ENCODE results near the gene ELOB. TPM values are rescaled to one million over a fixed set of nuclear protein-coding genes. Genes with fewer than 3 reads are reported as not detected.

The ELOB gene
- total RNA-seq, 6 experiments from 2014 or later, result 329 to 403 (median 352) TPM

- Mint-ChIP-seq H3K4me3 (no peak overlapping the region), H3K27me3 (ENCODE audit: insufficient read depth) (peaks cover 41% of the 10 kb centered on the region), H3K4me1 (ENCODE audit: low read depth) (no peaks in the 10 kb centered on the region), H3K9me3 (peaks cover 33% of the 10 kb centered on the region), H3K36me3 (ENCODE audit: low read depth) (peaks cover 5% of the 10 kb centered on the region; the same call in 1 of the 2 replicates), H3K27ac (no peak overlapping the region)
- TF ChIP-seq CTCF (IDR thresholded peaks at IDR 0.05), result no peak
- no peak for DNase-seq
Observed at GRCh38 chr16:2806286-2806685, 29.2 kb upstream of the ELOB start.

- Mint-ChIP-seq H3K36me3 (ENCODE audit: low read depth) (peaks cover 5% of the 10 kb centered on the region; the same call in 1 of the 2 replicates), H3K27ac (no peak overlapping the region), H3K9me3 (peaks cover 33% of the 10 kb centered on the region), H3K4me1 (ENCODE audit: low read depth) (no peaks in the 10 kb centered on the region), H3K4me3 (no peak overlapping the region), H3K27me3 (ENCODE audit: insufficient read depth) (peaks cover 32% of the 10 kb centered on the region)
- TF ChIP-seq CTCF (IDR thresholded peaks at IDR 0.05), result no peak
- no peak for DNase-seq
Observed at GRCh38 chr16:2804728-2805127, 27.6 kb upstream of the ELOB start.

GRCh38 chr16:2803545-2804195, 26.6 kb upstream of the ELOB start:
- no peak for TF ChIP-seq CTCF (IDR thresholded peaks at IDR 0.05)
- no peak for DNase-seq
- Mint-ChIP-seq H3K36me3 (ENCODE audit: low read depth) (peaks cover 5% of the 10 kb centered on the region; the same call in 1 of the 2 replicates), H3K27ac (no peak overlapping the region), H3K4me3 (no peak overlapping the region), H3K4me1 (ENCODE audit: low read depth) (no peaks in the 10 kb centered on the region), H3K27me3 (ENCODE audit: insufficient read depth) (peaks cover 30% of the 10 kb centered on the region), H3K9me3 (peaks cover 26% of the 10 kb centered on the region)

GRCh38 chr16:2799859-2800226, 22.8 kb upstream of the ELOB start:
- no peak overlapping the region for H3K27ac Mint-ChIP-seq
- H3K4me1 Mint-ChIP-seq (ENCODE audit: low read depth), result no peaks in the 10 kb centered on the region
- H3K9me3 Mint-ChIP-seq, result peaks cover 19% of the 10 kb centered on the region
- TF ChIP-seq CTCF (IDR thresholded peaks at IDR 0.05), result no peak
- H3K27me3 Mint-ChIP-seq (ENCODE audit: insufficient read depth), result peaks cover 22% of the 10 kb centered on the region
- peaks cover 5% of the 10 kb centered on the region; the same call in 1 of the 2 replicates for H3K36me3 Mint-ChIP-seq (ENCODE audit: low read depth)
- no peak overlapping the region for H3K4me3 Mint-ChIP-seq
- DNase-seq, result no peak

GRCh38 chr16:2799205-2799858, 22.3 kb upstream of the ELOB start:
- DNase-seq, result no peak
- Mint-ChIP-seq H3K27ac (no peak overlapping the region), H3K4me1 (ENCODE audit: low read depth) (no peaks in the 10 kb centered on the region), H3K4me3 (no peak overlapping the region), H3K9me3 (peaks cover 17% of the 10 kb centered on the region), H3K27me3 (ENCODE audit: insufficient read depth) (peaks cover 22% of the 10 kb centered on the region), H3K36me3 (ENCODE audit: low read depth) (peaks cover 5% of the 10 kb centered on the region; the same call in 1 of the 2 replicates)
- TF ChIP-seq CTCF (IDR thresholded peaks at IDR 0.05), result no peak
